ENCODE results near the gene CNGB1. TPM values are rescaled to one million over a fixed set of nuclear protein-coding genes. Genes with fewer than 3 reads are reported as not detected.

CNGB1 gene
- polyA plus RNA-seq, 1 of the 3 experiments (the other 2 are of a cell fraction): 0.05 TPM

- Histone ChIP-seq H3K4me2 (no peak overlapping the region), H3K4me3 (ENCODE audit: low read depth in 2 of 2, low read length in 1 of 2) (no peak overlapping the region), H3K36me3 (replicated peaks in 1 of 2; ENCODE audit: control insufficient read depth in 1 of 2, insufficient read depth in 2 of 2, low read length in 1 of 2) (no peaks in the 10 kb centered on the region), H3K27ac (ENCODE audit: low read depth in 2 of 2, low read length in 1 of 2) (no peak overlapping the region), H4K20me1 (ENCODE audit: insufficient read depth) (no peaks in the 10 kb centered on the region), H3K4me1 (ENCODE audit: control insufficient read depth in 1 of 2, insufficient read depth in 2 of 2, low read depth in 1 of 2, low read length in 1 of 2) (peaks cover 6 to 8% of the 10 kb centered on the region in 2 experiments; a peak in 2 of 4 replicates), H3K79me2 (ENCODE audit: insufficient read depth) (no peaks in the 10 kb centered on the region), H3K9ac (no peak overlapping the region), H3K9me2 (no peaks in the 10 kb centered on the region), H2AFZ (ENCODE audit: low read depth) (no peak overlapping the region), H3F3A (replicated peaks; ENCODE audit: insufficient read depth) (no peaks in the 10 kb centered on the region), H3K27me3 (ENCODE audit: insufficient read depth) (no peaks in the 10 kb centered on the region; the same call in 1 of the 2 replicates), H3K9me3 (no peaks in the 10 kb centered on the region)
- DNase-seq: no peak
- 84% methylated on average over 9 of the region's 10 CpGs for WGBS (ENCODE audit: low lambda C conversion rate)
- TF ChIP-seq ZBTB33 (IDR thresholded peaks at IDR 0.05; ENCODE audit: borderline replicate concordance, low read depth): no peak
- TF ChIP-seq TAF1 (IDR thresholded peaks at IDR 0.05; ENCODE audit: borderline replicate concordance, low read depth, low read length): no peak
- TF ChIP-seq NRF1 (IDR thresholded peaks at IDR 0.05; ENCODE audit: low read depth, low read length): no peak
- no peak for TF ChIP-seq POLR2AphosphoS5 (IDR thresholded peaks at IDR 0.05; ENCODE audit: low read depth, low read length)
- TF ChIP-seq SMC3 (IDR thresholded peaks at IDR 0.05; ENCODE audit: low read depth, low read length): no peak
- no peak for TF ChIP-seq PBX3 (IDR thresholded peaks at IDR 0.05)
- TF ChIP-seq USF1 (IDR thresholded peaks at IDR 0.05; ENCODE audit: borderline replicate concordance, low read depth): no peak
- no peak for TF ChIP-seq TEAD4 (IDR thresholded peaks at IDR 0.05; ENCODE audit: borderline replicate concordance, insufficient read depth)
- ChIA-PET POLR2A (no interaction called here), CTCF (interaction anchor here (0.9 to 7.1 kb wide), 5 partner anchors 7 to 229 kb away, joined by 3 to 51 read pairs (median 3); partner anchors contain the start of gene ZNF319)
These were observed 78.4 kb downstream of the CNGB1 start for GRCh38 chr16:57892447-57893096.

GRCh38 chr16:57892041-57892440 is 78.9 kb downstream of the CNGB1 start:
- Histone ChIP-seq H3K4me3 (ENCODE audit: low read depth in 2 of 2, low read length in 1 of 2) (no peak overlapping the region), H3K27ac (ENCODE audit: low read depth in 2 of 2, low read length in 1 of 2) (no peak overlapping the region), H3K79me2 (ENCODE audit: insufficient read depth) (no peaks in the 10 kb centered on the region), H3K36me3 (replicated peaks in 1 of 2; ENCODE audit: control insufficient read depth in 1 of 2, insufficient read depth in 2 of 2, low read length in 1 of 2) (no peaks in the 10 kb centered on the region), H3K9me2 (no peaks in the 10 kb centered on the region), H3K4me1 (ENCODE audit: control insufficient read depth in 1 of 2, insufficient read depth in 2 of 2, low read depth in 1 of 2, low read length in 1 of 2) (peaks cover 6 to 8% of the 10 kb centered on the region in 2 experiments; a peak in 2 of 4 replicates), H3K9me3 (no peaks in the 10 kb centered on the region), H3K27me3 (ENCODE audit: insufficient read depth) (no peaks in the 10 kb centered on the region; the same call in 1 of the 2 replicates), H3K4me2 (no peak overlapping the region), H3K9ac (no peak overlapping the region), H2AFZ (ENCODE audit: low read depth) (no peak overlapping the region), H4K20me1 (ENCODE audit: insufficient read depth) (no peaks in the 10 kb centered on the region), H3F3A (replicated peaks; ENCODE audit: insufficient read depth) (no peaks in the 10 kb centered on the region)
- TF ChIP-seq REST (IDR thresholded peaks at IDR 0.05; ENCODE audit: low read depth, low read length) (no peak), FOXJ3 (CRISPR knock-in tag; IDR thresholded peaks at IDR 0.05) (no peak), ELF1 (IDR thresholded peaks at IDR 0.05) (no peak), FOXM1 (IDR thresholded peaks at IDR 0.05; ENCODE audit: low read depth) (no peak), RFX5 (IDR thresholded peaks at IDR 0.05; ENCODE audit: low read length) (no peak), TCF12 (IDR thresholded peaks at IDR 0.05) (no peak)
- DNase-seq: no peak
- CTCF ChIA-PET: interaction anchor here (1.1 to 7.1 kb wide), 3 partner anchors 7 to 230 kb away, joined by 3 to 51 read pairs (median 6); partner anchors contain the start of gene ZNF319
- POLR2A ChIA-PET: no interaction called here
- 82% methylated on average over 5 of the region's 8 CpGs for WGBS (ENCODE audit: low lambda C conversion rate)

Measured in SK-N-SH (cell line).